ENCODE data around the gene ETV2. TPM values are rescaled to one million over a fixed set of nuclear protein-coding genes. Genes with fewer than 3 reads are reported as not detected.

The ETV2 gene
- polyA plus RNA-seq, 1 donor from 2014 or later, result 0.58 TPM

DNA sequence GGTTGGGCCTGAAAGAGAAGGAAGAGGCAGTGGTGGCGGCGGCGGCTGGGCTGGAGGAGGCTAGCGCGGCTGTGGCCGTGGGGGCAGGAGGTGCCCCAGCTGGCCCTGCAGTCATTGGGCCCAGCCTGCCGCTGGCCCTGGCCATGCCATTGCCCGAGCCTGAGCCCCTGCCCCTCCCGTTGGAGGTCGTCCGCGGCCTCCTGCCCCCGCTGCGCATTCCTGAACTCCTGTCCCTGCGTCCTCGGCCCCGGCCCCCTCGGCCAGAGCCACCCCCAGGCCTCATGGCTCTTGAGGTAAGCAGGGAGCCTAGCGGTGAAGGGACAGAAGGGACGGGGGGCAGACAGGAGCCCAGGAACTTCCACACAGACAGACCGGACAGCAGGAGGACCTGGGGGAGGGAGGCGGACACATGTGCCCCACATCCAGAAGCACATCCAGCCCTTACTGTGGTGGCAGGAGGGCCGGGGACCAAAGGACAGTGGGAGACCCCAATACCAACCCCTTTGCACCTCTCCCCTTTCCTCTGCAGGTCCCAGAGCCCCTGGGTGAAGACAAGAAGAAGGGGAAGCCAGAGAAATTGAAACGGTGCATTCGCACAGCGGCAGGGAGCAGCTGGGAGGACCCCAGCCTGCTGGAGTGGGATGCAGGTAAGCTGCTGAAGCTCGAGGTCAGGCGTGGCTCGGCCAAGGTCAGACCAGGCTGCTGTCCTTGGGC, 7.7 kb upstream of the ETV2 start:
- H3K4me2 ChIP-seq (ENCODE audit: low read length), result no peak overlapping the region
- H4K20me1 ChIP-seq (ENCODE audit: insufficient read depth), result no peaks in the 10 kb centered on the region
- no peaks in the 10 kb centered on the region for H3F3A ChIP-seq (ENCODE audit: insufficient read depth, low read length, poor library complexity, severe bottlenecking)
- no peaks in the 10 kb centered on the region for H3K9me3 ChIP-seq (ENCODE audit: low read length)
- no peak overlapping the region for H3K4me3 ChIP-seq (ENCODE audit: low read length)
- H3K79me2 ChIP-seq (replicated peaks; ENCODE audit: insufficient read depth, low read length), result peaks cover 8% of the 10 kb centered on the region
- H3K27ac ChIP-seq (ENCODE audit: low read length), result no peak overlapping the region
- no peaks in the 10 kb centered on the region for H3K36me3 ChIP-seq (ENCODE audit: insufficient read depth, low read length)
- H2AFZ ChIP-seq (ENCODE audit: low read depth, low read length), result no peak overlapping the region
- no peak overlapping the region for H3K9ac ChIP-seq (ENCODE audit: low read length)
- H3K27me3 ChIP-seq (ENCODE audit: insufficient read depth, low read depth, low read length), result no peaks in the 10 kb centered on the region
- TF ChIP-seq RAD21 (conservative IDR thresholded peaks at IDR 0.05) (no peak), TAF1 (IDR thresholded peaks at IDR 0.05; ENCODE audit: low read depth) (no peak), EZH2 (IDR thresholded peaks at IDR 0.05; ENCODE audit: borderline replicate concordance, insufficient read depth, low read length, poor library complexity, severe bottlenecking) (no peak), EP300 (conservative IDR thresholded peaks at IDR 0.05; ENCODE audit: poor library complexity, severe bottlenecking) (no peak), POLR2AphosphoS5 (IDR thresholded peaks at IDR 0.05) (no peak), SMC3 (conservative IDR thresholded peaks at IDR 0.05; ENCODE audit: poor library complexity) (no peak), MXI1 (conservative IDR thresholded peaks at IDR 0.05; ENCODE audit: poor library complexity, severe bottlenecking) (no peak)
- TF ChIP-seq, protein P1, sequence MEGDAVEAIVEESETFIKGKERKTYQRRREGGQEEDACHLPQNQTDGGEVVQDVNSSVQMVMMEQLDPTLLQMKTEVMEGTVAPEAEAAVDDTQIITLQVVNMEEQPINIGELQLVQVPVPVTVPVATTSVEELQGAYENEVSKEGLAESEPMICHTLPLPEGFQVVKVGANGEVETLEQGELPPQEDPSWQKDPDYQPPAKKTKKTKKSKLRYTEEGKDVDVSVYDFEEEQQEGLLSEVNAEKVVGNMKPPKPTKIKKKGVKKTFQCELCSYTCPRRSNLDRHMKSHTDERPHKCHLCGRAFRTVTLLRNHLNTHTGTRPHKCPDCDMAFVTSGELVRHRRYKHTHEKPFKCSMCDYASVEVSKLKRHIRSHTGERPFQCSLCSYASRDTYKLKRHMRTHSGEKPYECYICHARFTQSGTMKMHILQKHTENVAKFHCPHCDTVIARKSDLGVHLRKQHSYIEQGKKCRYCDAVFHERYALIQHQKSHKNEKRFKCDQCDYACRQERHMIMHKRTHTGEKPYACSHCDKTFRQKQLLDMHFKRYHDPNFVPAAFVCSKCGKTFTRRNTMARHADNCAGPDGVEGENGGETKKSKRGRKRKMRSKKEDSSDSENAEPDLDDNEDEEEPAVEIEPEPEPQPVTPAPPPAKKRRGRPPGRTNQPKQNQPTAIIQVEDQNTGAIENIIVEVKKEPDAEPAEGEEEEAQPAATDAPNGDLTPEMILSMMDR (IDR thresholded peaks at IDR 0.05; ENCODE audit: poor library complexity, severe bottlenecking), result no peak
- TF ChIP-seq, protein P2, sequence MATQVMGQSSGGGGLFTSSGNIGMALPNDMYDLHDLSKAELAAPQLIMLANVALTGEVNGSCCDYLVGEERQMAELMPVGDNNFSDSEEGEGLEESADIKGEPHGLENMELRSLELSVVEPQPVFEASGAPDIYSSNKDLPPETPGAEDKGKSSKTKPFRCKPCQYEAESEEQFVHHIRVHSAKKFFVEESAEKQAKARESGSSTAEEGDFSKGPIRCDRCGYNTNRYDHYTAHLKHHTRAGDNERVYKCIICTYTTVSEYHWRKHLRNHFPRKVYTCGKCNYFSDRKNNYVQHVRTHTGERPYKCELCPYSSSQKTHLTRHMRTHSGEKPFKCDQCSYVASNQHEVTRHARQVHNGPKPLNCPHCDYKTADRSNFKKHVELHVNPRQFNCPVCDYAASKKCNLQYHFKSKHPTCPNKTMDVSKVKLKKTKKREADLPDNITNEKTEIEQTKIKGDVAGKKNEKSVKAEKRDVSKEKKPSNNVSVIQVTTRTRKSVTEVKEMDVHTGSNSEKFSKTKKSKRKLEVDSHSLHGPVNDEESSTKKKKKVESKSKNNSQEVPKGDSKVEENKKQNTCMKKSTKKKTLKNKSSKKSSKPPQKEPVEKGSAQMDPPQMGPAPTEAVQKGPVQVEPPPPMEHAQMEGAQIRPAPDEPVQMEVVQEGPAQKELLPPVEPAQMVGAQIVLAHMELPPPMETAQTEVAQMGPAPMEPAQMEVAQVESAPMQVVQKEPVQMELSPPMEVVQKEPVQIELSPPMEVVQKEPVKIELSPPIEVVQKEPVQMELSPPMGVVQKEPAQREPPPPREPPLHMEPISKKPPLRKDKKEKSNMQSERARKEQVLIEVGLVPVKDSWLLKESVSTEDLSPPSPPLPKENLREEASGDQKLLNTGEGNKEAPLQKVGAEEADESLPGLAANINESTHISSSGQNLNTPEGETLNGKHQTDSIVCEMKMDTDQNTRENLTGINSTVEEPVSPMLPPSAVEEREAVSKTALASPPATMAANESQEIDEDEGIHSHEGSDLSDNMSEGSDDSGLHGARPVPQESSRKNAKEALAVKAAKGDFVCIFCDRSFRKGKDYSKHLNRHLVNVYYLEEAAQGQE (IDR thresholded peaks at IDR 0.05; ENCODE audit: borderline replicate concordance), result no peak
- no peaks in the 10 kb centered on the region for H3K9me2 ChIP-seq (ENCODE audit: insufficient read depth, low read length)

DNA sequence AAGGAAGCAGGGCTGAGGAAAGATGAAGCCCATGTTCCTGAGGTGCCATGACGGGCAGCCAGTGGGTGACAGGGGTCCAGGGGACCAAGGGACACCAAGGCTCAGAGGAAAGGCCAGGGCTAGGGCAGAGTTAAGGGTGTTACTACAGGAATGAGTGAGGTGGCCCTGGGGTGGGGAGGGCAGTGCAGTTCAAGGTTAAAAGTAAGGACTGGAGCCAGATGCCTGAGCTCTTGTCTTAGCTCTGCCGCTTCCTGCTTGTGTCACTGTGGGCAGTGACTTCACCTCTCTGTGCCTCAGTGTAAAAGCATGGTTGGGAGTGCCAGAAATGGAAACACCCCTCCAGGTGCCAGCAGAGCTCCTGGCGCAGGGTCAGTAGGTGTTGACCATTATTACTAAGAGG, 4.9 kb upstream of the ETV2 start:
- no peaks in the 10 kb centered on the region for H3F3A ChIP-seq (ENCODE audit: insufficient read depth, low read length, poor library complexity, severe bottlenecking)

More for the DNA sequence above, 4.9 kb upstream of the ETV2 start:
- Histone ChIP-seq H3K4me2 (ENCODE audit: low read length) (no peak overlapping the region), H3K27me3 (ENCODE audit: insufficient read depth, low read depth, low read length) (no peaks in the 10 kb centered on the region), H3K36me3 (ENCODE audit: insufficient read depth, low read length) (no peaks in the 10 kb centered on the region), H4K20me1 (ENCODE audit: insufficient read depth) (no peaks in the 10 kb centered on the region), H3K9me2 (ENCODE audit: insufficient read depth, low read length) (no peaks in the 10 kb centered on the region), H3K9ac (ENCODE audit: low read length) (no peak overlapping the region), H3K9me3 (ENCODE audit: low read length) (no peaks in the 10 kb centered on the region), H3K27ac (ENCODE audit: low read length) (no peak overlapping the region), H3K79me2 (replicated peaks; ENCODE audit: insufficient read depth, low read length) (no peaks in the 10 kb centered on the region), H3K4me3 (ENCODE audit: low read length) (no peak overlapping the region), H2AFZ (ENCODE audit: low read depth, low read length) (no peak overlapping the region)
- TF ChIP-seq POLR2AphosphoS5 (IDR thresholded peaks at IDR 0.05), result no peak
- TF ChIP-seq TAF1 (IDR thresholded peaks at IDR 0.05; ENCODE audit: low read depth), result no peak
- no peak for TF ChIP-seq SMC3 (conservative IDR thresholded peaks at IDR 0.05; ENCODE audit: poor library complexity)
- TF ChIP-seq, protein P2 (IDR thresholded peaks at IDR 0.05; ENCODE audit: borderline replicate concordance), result no peak
- TF ChIP-seq, protein P1 (IDR thresholded peaks at IDR 0.05; ENCODE audit: poor library complexity, severe bottlenecking), result no peak
- no peak for TF ChIP-seq EZH2 (IDR thresholded peaks at IDR 0.05; ENCODE audit: borderline replicate concordance, insufficient read depth, low read length, poor library complexity, severe bottlenecking)
- TF ChIP-seq EP300 (conservative IDR thresholded peaks at IDR 0.05; ENCODE audit: poor library complexity, severe bottlenecking), result no peak
- no peak for TF ChIP-seq RAD21 (conservative IDR thresholded peaks at IDR 0.05)
- no peak for TF ChIP-seq MXI1 (conservative IDR thresholded peaks at IDR 0.05; ENCODE audit: poor library complexity, severe bottlenecking)
